ENCODE measurements around the gene INPP5A. TPM values are rescaled to one million over a fixed set of nuclear protein-coding genes. Genes with fewer than 3 reads are reported as not detected.

Gene INPP5A
- total RNA-seq, 1 donor from 2014 or later: 30.6 TPM

- no peak for DNase-seq (ENCODE audit: low spot score, unreplicated experiment)
- H3K27me3 Mint-ChIP-seq: no peaks in the 10 kb centered on the region
- H3K27ac Mint-ChIP-seq: no peak overlapping the region
- no peak overlapping the region for H3K4me3 Mint-ChIP-seq (ENCODE audit: low read depth)
- H3K4me1 Mint-ChIP-seq (ENCODE audit: low read depth): peaks cover 20% of the 10 kb centered on the region
- TF ChIP-seq CTCF (IDR thresholded peaks at IDR 0.05; ENCODE audit: unreplicated experiment): no peak
- peaks cover 30% of the 10 kb centered on the region for H3K36me3 Mint-ChIP-seq (ENCODE audit: insufficient read depth)
- H3K9me3 Mint-ChIP-seq (ENCODE audit: low read depth): peaks cover 3% of the 10 kb centered on the region
Observed at GRCh38 chr10:132756591-132756990, 219.0 kb downstream of the INPP5A start.

DNA sequence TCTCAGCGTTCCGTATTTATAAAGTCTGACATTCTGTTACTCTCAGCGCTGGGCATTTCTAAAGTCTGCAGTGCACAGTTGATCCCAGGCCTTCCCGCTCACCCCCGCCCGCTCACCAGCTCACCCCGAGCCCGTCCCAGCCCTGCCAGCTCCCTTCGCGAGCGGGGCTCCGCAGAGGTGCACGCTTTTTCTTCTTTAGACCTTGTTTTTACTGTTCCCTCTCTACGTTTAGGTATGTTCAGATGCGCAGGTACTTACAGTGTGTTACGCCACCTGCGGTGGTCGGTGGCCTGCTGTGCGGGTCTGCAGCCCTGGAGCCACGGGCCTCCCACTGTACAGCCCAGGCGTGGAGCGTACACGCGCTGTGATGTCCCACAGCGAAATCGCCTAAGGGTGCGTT is 219.6 kb downstream of the INPP5A start:
- H3K4me3 Mint-ChIP-seq (ENCODE audit: low read depth): no peak overlapping the region
- no peak overlapping the region for H3K27ac Mint-ChIP-seq
- no peaks in the 10 kb centered on the region for H3K27me3 Mint-ChIP-seq
- H3K9me3 Mint-ChIP-seq (ENCODE audit: low read depth): peaks cover 7% of the 10 kb centered on the region
- no peak for DNase-seq (ENCODE audit: low spot score, unreplicated experiment)
- no peak for TF ChIP-seq CTCF (IDR thresholded peaks at IDR 0.05; ENCODE audit: unreplicated experiment)
- H3K36me3 Mint-ChIP-seq (ENCODE audit: insufficient read depth): peaks cover 35% of the 10 kb centered on the region
- H3K4me1 Mint-ChIP-seq (ENCODE audit: low read depth): peaks cover 20% of the 10 kb centered on the region

DNA sequence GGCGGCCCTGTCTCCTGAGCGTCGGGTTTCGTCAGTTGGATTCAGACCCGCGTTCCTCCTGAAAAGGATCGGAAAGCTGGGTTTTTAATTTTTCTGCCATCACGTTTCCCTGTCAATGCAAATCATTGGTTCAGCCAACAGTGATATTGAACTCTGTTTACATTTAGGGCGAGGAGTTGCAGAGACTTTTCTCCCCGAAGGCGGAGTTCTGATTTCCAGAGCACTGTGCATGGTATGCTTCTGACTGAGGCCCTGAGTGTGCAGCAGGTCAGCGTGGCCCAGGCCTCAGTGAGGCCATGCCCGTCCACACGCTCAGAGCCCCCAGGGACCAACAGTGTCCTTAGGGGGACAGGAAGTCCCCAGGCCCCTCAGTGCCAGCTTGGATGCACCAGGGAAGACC is 221.3 kb downstream of the INPP5A start:
- no peak for TF ChIP-seq CTCF (IDR thresholded peaks at IDR 0.05; ENCODE audit: unreplicated experiment)
- Mint-ChIP-seq H3K27ac (no peak overlapping the region), H3K4me3 (ENCODE audit: low read depth) (no peak overlapping the region), H3K9me3 (ENCODE audit: low read depth) (peaks cover 8% of the 10 kb centered on the region), H3K27me3 (no peaks in the 10 kb centered on the region), H3K36me3 (ENCODE audit: insufficient read depth) (peaks cover 36% of the 10 kb centered on the region), H3K4me1 (ENCODE audit: low read depth) (peaks cover 13% of the 10 kb centered on the region)
- DNase-seq (ENCODE audit: low spot score, unreplicated experiment): no peak

DNA sequence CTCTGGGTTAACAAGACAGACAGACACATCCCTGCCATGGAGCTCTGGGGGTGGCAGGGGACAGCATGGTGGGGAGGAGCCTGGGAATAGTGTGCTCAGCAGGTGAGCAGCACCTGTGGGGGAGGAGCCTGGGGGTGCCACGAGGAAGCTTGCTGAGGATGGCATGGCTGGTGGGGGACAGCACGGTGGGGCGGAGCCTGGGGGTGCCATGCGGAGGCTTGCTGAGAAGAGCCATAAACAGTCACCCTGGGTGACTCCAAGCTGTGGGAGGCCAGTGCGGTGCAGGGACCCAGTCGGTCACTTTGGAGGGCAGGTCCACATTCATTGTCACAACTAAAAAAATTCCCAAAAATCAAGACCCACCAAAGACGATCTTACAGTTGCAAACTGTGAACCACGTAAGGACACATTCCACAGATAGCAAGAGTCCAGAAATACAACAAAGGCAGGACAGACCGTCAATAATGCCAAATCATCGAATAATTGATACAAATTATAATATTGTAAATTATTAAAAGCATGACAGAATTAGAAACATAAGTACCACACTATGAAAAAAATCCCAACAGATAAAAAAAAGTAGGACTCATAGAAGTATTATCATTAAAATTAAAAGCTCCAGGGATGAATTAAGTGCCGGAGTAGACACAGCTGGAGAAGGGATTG is 223.9 kb downstream of the INPP5A start:
- peaks cover 19% of the 10 kb centered on the region for H3K4me1 Mint-ChIP-seq (ENCODE audit: low read depth)
- H3K27ac Mint-ChIP-seq: no peak overlapping the region
- peaks cover 31% of the 10 kb centered on the region for H3K36me3 Mint-ChIP-seq (ENCODE audit: insufficient read depth)
- no peak for TF ChIP-seq CTCF (IDR thresholded peaks at IDR 0.05; ENCODE audit: unreplicated experiment)
- peaks cover 2% of the 10 kb centered on the region for H3K27me3 Mint-ChIP-seq
- no peak overlapping the region for H3K4me3 Mint-ChIP-seq (ENCODE audit: low read depth)
- DNase-seq (ENCODE audit: low spot score, unreplicated experiment): no peak
- peaks cover 8% of the 10 kb centered on the region for H3K9me3 Mint-ChIP-seq (ENCODE audit: low read depth)

GRCh38 chr10:132762267-132762666 is 224.7 kb downstream of the INPP5A start:
- H3K36me3 Mint-ChIP-seq (ENCODE audit: insufficient read depth): peaks cover 28% of the 10 kb centered on the region
- no peak for DNase-seq (ENCODE audit: low spot score, unreplicated experiment)
- peaks cover 20% of the 10 kb centered on the region for H3K4me1 Mint-ChIP-seq (ENCODE audit: low read depth)
- no peak for TF ChIP-seq CTCF (IDR thresholded peaks at IDR 0.05; ENCODE audit: unreplicated experiment)
- H3K27me3 Mint-ChIP-seq: peaks cover 3% of the 10 kb centered on the region
- H3K27ac Mint-ChIP-seq: peak overlapping the region; percentile 39
- H3K9me3 Mint-ChIP-seq (ENCODE audit: low read depth): peaks cover 7% of the 10 kb centered on the region
- H3K4me3 Mint-ChIP-seq (ENCODE audit: low read depth): no peak overlapping the region

Data from progenitor cell of endocrine pancreas (in vitro differentiated cells).